KMS-11 (cell line): ENCODE results near the gene MAPT.

ENCODE experiments used
- H2AFZ ChIP-seq: fragments of 200-600 bp; sonication (generic); 2 replicates; pipeline ENCODE4 v1.6.1; 2016; ENCODE audit warnings: antibody characterized with exemption, mixed run types, low read depth
- H3K27ac ChIP-seq: fragments of 200-600 bp; sonication (generic); 2 replicates; pipeline ENCODE4 v1.6.1; 2016; ENCODE audit warnings: mild to moderate bottlenecking, mixed run types
- H3K27me3 ChIP-seq: fragments of 200-600 bp; sonication (generic); 2 replicates; pipeline ENCODE4 v1.6.1; 2017; ENCODE audit warnings: mild to moderate bottlenecking, low read depth, mixed run types, moderate library complexity; ENCODE audit not compliant: insufficient read depth
- H3K36me3 ChIP-seq: fragments of 200-600 bp; sonication (generic); 2 replicates; pipeline ENCODE4 v1.6.1; 2017; ENCODE audit warnings: mild to moderate bottlenecking, mixed run types; ENCODE audit not compliant: insufficient read depth
- H3K4me1 ChIP-seq: fragments of 200-600 bp; sonication (generic); 2 replicates; pipeline ENCODE4 v1.6.1; 2016; ENCODE audit warnings: mild to moderate bottlenecking, low read depth, mixed run types; ENCODE audit not compliant: poor library complexity, severe bottlenecking
- H3K4me2 ChIP-seq: fragments of 200-600 bp; sonication (generic); 2 replicates; pipeline ENCODE4 v1.7.0; 2016; ENCODE audit warnings: mild to moderate bottlenecking, mixed run types
- H3K4me3 ChIP-seq: fragments of 200-600 bp; sonication (generic); IDR thresholded peaks from 2 replicates; pipeline ENCODE4 v1.6.1; 2017; ENCODE audit warnings: low read depth, low read length, mixed read lengths; ENCODE audit not compliant: insufficient read depth
- H3K79me2 ChIP-seq: fragments of 200-600 bp; sonication (generic); 2 replicates; pipeline ENCODE4 v1.6.1; 2016; ENCODE audit warnings: low read depth, mixed run types; ENCODE audit not compliant: insufficient read depth
- H3K9ac ChIP-seq: fragments of 200-600 bp; sonication (generic); 2 replicates; pipeline ENCODE4 v1.6.1; 2016; ENCODE audit warnings: mild to moderate bottlenecking, mixed run types
- H4K20me1 ChIP-seq: fragments of 200-600 bp; sonication (generic); 2 replicates; pipeline ENCODE4 v1.6.1; 2016; ENCODE audit warnings: mild to moderate bottlenecking, mixed run types; ENCODE audit not compliant: insufficient read depth
- CTCF ChIP-seq: fragments of 200-600 bp; sonication (generic); conservative IDR thresholded peaks from 2 replicates; pipeline ENCODE4 v1.6.1; 2017; ENCODE audit warnings: low read depth, mild to moderate bottlenecking, antibody characterized with exemption, low read length, moderate library complexity, mixed read lengths

Gene MAPT

GRCh38 chr17:46028981-46029565 lies 134.7 kb downstream of the MAPT start:
- Histone ChIP-seq H3K4me3 (no peak overlapping the region), H3K27ac (peak overlapping the region; percentile 4; the same call in 1 of the 2 replicates), H3K9ac (no peak overlapping the region), H4K20me1 (no peaks in the 10 kb centered on the region), H3K4me2 (peak overlapping the region; percentile 1; the same call in 1 of the 2 replicates), H3K79me2 (no peaks in the 10 kb centered on the region), H3K4me1 (peaks cover 46% of the 10 kb centered on the region), H2AFZ (no peak overlapping the region), H3K36me3 (no peaks in the 10 kb centered on the region), H3K27me3 (no peaks in the 10 kb centered on the region)
- TF ChIP-seq CTCF: no peak

GRCh38 chr17:46029627-46030026 lies 135.3 kb downstream of the MAPT start:
- Histone ChIP-seq H3K4me2 (no peak overlapping the region), H3K79me2 (no peaks in the 10 kb centered on the region), H4K20me1 (no peaks in the 10 kb centered on the region), H3K4me1 (peaks cover 50% of the 10 kb centered on the region), H3K27ac (no peak overlapping the region), H3K9ac (no peak overlapping the region), H3K36me3 (no peaks in the 10 kb centered on the region), H3K27me3 (no peaks in the 10 kb centered on the region), H3K4me3 (no peak overlapping the region), H2AFZ (no peak overlapping the region)
- TF ChIP-seq CTCF: no peak

GRCh38 chr17:46030752-46031151 lies 136.4 kb downstream of the MAPT start:
- Histone ChIP-seq H3K79me2 (no peaks in the 10 kb centered on the region), H3K4me1 (peaks cover 61% of the 10 kb centered on the region), H4K20me1 (no peaks in the 10 kb centered on the region), H3K36me3 (no peaks in the 10 kb centered on the region), H3K27ac (no peak overlapping the region), H3K9ac (no peak overlapping the region), H2AFZ (no peak overlapping the region), H3K4me3 (no peak overlapping the region), H3K27me3 (no peaks in the 10 kb centered on the region), H3K4me2 (no peak overlapping the region)
- TF ChIP-seq CTCF: no peak

- H2AFZ ChIP-seq: no peak overlapping the region
- no peak for TF ChIP-seq CTCF
- no peaks in the 10 kb centered on the region for H3K36me3 ChIP-seq
- no peak overlapping the region for H3K4me2 ChIP-seq
- H3K27ac ChIP-seq: no peak overlapping the region
- no peaks in the 10 kb centered on the region for H4K20me1 ChIP-seq
- H3K79me2 ChIP-seq: no peaks in the 10 kb centered on the region
- peaks cover 61% of the 10 kb centered on the region for H3K4me1 ChIP-seq
- H3K27me3 ChIP-seq: no peaks in the 10 kb centered on the region
- no peak overlapping the region for H3K4me3 ChIP-seq
- no peak overlapping the region for H3K9ac ChIP-seq
These were observed 137.1 kb downstream of the MAPT start for GRCh38 chr17:46031440-46031839.
